Calu3 (cell line): Measurements from ENCODE around the gene CD55. TPM values are rescaled to one million over a fixed set of nuclear protein-coding genes. Genes with fewer than 3 reads are reported as not detected.
"Not testable (repeated sequence)": the region's sequence is repeated elsewhere in the genome, so short reads cannot be mapped to it uniquely, and the experiment has no call there.

Experiments used
- BruUV-seq: library from RNA; stranded (reverse); fragments of 400-500 nt; replicated peaks from 2 replicates; lab custom pipeline; 2021; lab: Mats Ljungman, UMichigan
- CTCF ChIA-PET: fragments of 300-600 bp; sonication (Branson Sonifier 250); formaldehyde crosslinking; loops from one replicate; lab custom pipeline; 2022; ENCODE audit warnings: antibody characterized with exemption; lab: Charles Lee
- DNase-seq: peaks from one replicate; pipeline ENCODE4 v3.0.0; 2022
- H3K27ac Mint-ChIP-seq: one replicate; pipeline ENCODE4 v1.8.0; 2022; ENCODE audit warnings: mixed read lengths; ENCODE audit not compliant: unreplicated experiment
- H3K27me3 Mint-ChIP-seq: one replicate; pipeline ENCODE4 v1.8.0; 2022; ENCODE audit warnings: mixed read lengths; ENCODE audit not compliant: unreplicated experiment
- H3K36me3 Mint-ChIP-seq: one replicate; pipeline ENCODE4 v1.8.0; 2022; ENCODE audit warnings: mild to moderate bottlenecking, moderate library complexity, mixed read lengths; ENCODE audit not compliant: insufficient read depth, unreplicated experiment
- H3K4me1 Mint-ChIP-seq: one replicate; pipeline ENCODE4 v1.8.0; 2022; ENCODE audit warnings: mild to moderate bottlenecking, low read depth, mixed read lengths; ENCODE audit not compliant: unreplicated experiment
- H3K4me3 Mint-ChIP-seq: one replicate; pipeline ENCODE4 v1.8.0; 2022; ENCODE audit warnings: mild to moderate bottlenecking, low read depth, moderate library complexity, mixed read lengths; ENCODE audit not compliant: unreplicated experiment
- H3K9me3 Mint-ChIP-seq: one replicate; pipeline ENCODE4 v1.8.0; 2022; ENCODE audit warnings: low read depth, mixed read lengths; ENCODE audit not compliant: unreplicated experiment
- intact Hi-C: fragments of 100-400 bp; cut with micrococcal nuclease; formaldehyde crosslinking; loops from one replicate; pipeline ENCODE4 v1.10.0; 2022; ENCODE audit not compliant: unreplicated experiment
- total RNA-seq: library from RNA; stranded (reverse); gene quantifications from 2 replicates; pipeline ENCODE4 v1.2.3, GENCODE V29; 2022
- TF ChIP-seq, protein P1 (sequence below): fragments of 200-600 bp; IDR thresholded peaks from one replicate; pipeline ENCODE4 v1.8.0; 2022; ENCODE audit warnings: antibody characterized with exemption; ENCODE audit not compliant: unreplicated experiment

CD55 gene
- total RNA-seq, 1 experiment from 2014 or later: 106 TPM

GRCh38 chr1:207318072-207318619, 3.3 kb upstream of the CD55 start:
- CTCF ChIA-PET: no interaction called here
- Mint-ChIP-seq H3K36me3 (peaks cover 45% of the 10 kb centered on the region), H3K9me3 (no peaks in the 10 kb centered on the region), H3K27ac (peak overlapping the region; percentile 66), H3K4me3 (peak overlapping the region; percentile 17), H3K27me3 (no peaks in the 10 kb centered on the region), H3K4me1 (peaks cover 42% of the 10 kb centered on the region)
- intact Hi-C loops: loop anchor here (5.0 kb wide), 1 partner anchor 36 kb away; no protein-coding TSS in a partner anchor
- TF ChIP-seq, protein P1, sequence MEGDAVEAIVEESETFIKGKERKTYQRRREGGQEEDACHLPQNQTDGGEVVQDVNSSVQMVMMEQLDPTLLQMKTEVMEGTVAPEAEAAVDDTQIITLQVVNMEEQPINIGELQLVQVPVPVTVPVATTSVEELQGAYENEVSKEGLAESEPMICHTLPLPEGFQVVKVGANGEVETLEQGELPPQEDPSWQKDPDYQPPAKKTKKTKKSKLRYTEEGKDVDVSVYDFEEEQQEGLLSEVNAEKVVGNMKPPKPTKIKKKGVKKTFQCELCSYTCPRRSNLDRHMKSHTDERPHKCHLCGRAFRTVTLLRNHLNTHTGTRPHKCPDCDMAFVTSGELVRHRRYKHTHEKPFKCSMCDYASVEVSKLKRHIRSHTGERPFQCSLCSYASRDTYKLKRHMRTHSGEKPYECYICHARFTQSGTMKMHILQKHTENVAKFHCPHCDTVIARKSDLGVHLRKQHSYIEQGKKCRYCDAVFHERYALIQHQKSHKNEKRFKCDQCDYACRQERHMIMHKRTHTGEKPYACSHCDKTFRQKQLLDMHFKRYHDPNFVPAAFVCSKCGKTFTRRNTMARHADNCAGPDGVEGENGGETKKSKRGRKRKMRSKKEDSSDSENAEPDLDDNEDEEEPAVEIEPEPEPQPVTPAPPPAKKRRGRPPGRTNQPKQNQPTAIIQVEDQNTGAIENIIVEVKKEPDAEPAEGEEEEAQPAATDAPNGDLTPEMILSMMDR: no peak
- BruUV-seq: no TSS peak
- no peak for DNase-seq

- intact Hi-C loops: loop anchor here (5.0 kb wide), 1 partner anchor 37 kb away; no protein-coding TSS in a partner anchor
- DNase-seq: no peak
- peak overlapping the region; percentile 20 for H3K27ac Mint-ChIP-seq
- H3K4me1 Mint-ChIP-seq: peaks cover 50% of the 10 kb centered on the region
- no peaks in the 10 kb centered on the region for H3K9me3 Mint-ChIP-seq
- H3K27me3 Mint-ChIP-seq: no peaks in the 10 kb centered on the region
- TF ChIP-seq, protein P1: no peak
- peaks cover 56% of the 10 kb centered on the region for H3K36me3 Mint-ChIP-seq
- CTCF ChIA-PET: no interaction called here
- BruUV-seq: no TSS peak
- no peak overlapping the region for H3K4me3 Mint-ChIP-seq
Measured at GRCh38 chr1:207319199-207319598, 2.3 kb upstream of the CD55 start.

DNA sequence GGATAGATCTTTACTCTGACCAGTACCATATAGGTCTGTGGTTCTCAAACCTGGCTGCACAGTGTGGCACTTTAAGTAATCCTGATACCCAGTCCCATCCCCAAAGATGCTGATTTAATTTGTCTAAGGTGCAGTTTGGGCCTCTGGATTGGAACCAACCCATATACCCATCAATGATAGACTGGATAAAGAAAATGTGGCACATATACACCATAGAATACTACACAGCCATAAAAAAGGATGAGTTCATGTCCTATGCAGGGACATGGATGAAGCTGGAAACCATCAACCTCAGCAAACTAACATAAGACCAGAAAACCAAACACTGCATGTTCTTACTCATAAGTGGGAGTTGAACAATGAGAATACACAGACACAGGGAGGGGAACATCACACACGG, 1.4 kb upstream of the CD55 start:
- BruUV-seq, H3K9me3 Mint-ChIP-seq, DNase-seq, CTCF ChIA-PET, H3K27ac Mint-ChIP-seq, H3K27me3 Mint-ChIP-seq, H3K4me3 Mint-ChIP-seq: not testable (repeated sequence)
- H3K36me3 Mint-ChIP-seq: peaks cover 60% of the 10 kb centered on the region
- peaks cover 48% of the 10 kb centered on the region for H3K4me1 Mint-ChIP-seq
- intact Hi-C loops: loop anchor here (5.0 to 10.0 kb wide), 2 partner anchors 72 to 295 kb away; no protein-coding TSS in a partner anchor

DNA sequence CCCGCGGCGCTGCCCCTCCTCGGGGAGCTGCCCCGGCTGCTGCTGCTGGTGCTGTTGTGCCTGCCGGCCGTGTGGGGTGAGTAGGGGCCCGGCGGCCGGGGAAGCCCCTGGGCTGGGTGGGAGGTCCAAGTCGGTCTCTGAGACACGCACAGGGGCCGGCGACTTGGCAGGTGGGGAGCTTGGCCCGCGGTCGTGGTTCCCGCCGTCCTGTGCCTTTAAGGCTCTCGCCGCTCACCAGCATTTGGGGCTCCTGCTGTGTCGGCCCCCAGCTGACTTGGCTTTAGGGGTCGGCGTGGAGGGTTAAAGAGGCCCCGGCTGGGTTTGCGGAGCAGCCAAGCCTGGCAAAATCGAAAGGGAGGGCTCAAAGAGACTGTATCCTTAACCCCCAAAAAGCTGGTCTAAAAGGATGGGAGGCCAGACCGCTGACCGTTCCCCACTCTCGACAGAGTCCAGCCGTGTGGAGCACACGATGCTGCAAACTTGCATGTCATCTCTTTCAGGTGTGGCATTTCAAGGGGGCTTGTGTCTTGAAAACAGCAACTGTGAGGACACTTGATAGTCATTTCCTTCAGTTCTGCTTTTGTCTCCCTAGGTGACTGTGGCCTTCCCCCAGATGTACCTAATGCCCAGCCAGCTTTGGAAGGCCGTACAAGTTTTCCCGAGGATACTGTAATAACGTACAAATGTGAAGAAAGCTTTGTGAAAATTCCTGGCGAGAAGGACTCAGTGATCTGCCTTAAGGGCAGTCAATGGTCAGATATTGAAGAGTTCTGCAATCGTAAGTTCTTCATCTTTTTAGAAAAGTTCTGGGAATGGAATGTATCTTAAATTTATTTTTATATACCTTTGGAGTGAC, 540 bp downstream of the CD55 start:
- TF ChIP-seq, protein P1: no peak
- Mint-ChIP-seq H3K27ac (peak overlapping the region; percentile 82), H3K36me3 (peaks cover 62% of the 10 kb centered on the region), H3K27me3 (no peaks in the 10 kb centered on the region), H3K4me1 (peaks cover 30% of the 10 kb centered on the region), H3K9me3 (no peaks in the 10 kb centered on the region), H3K4me3 (peak overlapping the region; percentile 67)
- no TSS peak for BruUV-seq
- intact Hi-C loops: loop anchor here (1.0 to 10.0 kb wide), 3 partner anchors 70 to 297 kb away; no protein-coding TSS in a partner anchor
- DNase-seq: no peak
- CTCF ChIA-PET: interaction anchor here (0.5 to 2.2 kb wide), 11 partner anchors 17 to 504 kb away, joined by 3 to 13 read pairs (median 4); no protein-coding TSS in a partner anchor
